Heart left ventricle (tissue), 13 donors: ENCODE measurements around the gene BATF3.

ENCODE experiments used
- POLR2A ChIP-seq, 2 donors: fragments of 450-650 bp; IDR thresholded peaks; one replicate each; pipeline ENCODE4 v1.6.1; 2017; ENCODE audit warnings: antibody characterized with exemption in 2 of 2, mild to moderate bottlenecking in 2 of 2, moderate library complexity in 2 of 2
- TF ChIP-seq, protein P1 (sequence below), 12 donors: fragments of 200-600 bp; sonication (generic) in 4 of 12; IDR thresholded peaks; one replicate each; pipeline versions ENCODE4 v1.5.0 to v1.8.0; 2018 to 2022; ENCODE audit warnings: antibody characterized with exemption in 12 of 12, mild to moderate bottlenecking in 5 of 12
- donor health status: ischemic (EF 13 %, LVEDD 7.1; RV severe dilation, severe dysfunction).
- donor health status: DM: no; HTN: yes; CAD: no.
- donor health status: DM: no; HTN: no; CAD: no.
- donor health status: ischemic (EF 25% LVEDD 6.9; RV normal size, moderate dysfunction).
- donor health status: ischemic (EF 25% LVEDD 5.7; RV mildly dilated, moderate dysfunction).
- donor health status: ischemic (EF 35%, LVEDD 5.7; RV mildly dilated, moderate dysfunction).
- donor health status: nonischemic (EF 11% LVEDD 7.7; RV severe dilation, severe dysfunction).
- donor health status: DM: yes; HTN: yes; CAD: no.
- donor health status: PGD.
- donor health status: ischemic (EF 29% LVEDD 5.4; RV normal size, mild dysfunction).
- donor health status: nonischemic (EF 23%, LVEDD 6.1; RV moderate dilation, normal function).

DNA sequence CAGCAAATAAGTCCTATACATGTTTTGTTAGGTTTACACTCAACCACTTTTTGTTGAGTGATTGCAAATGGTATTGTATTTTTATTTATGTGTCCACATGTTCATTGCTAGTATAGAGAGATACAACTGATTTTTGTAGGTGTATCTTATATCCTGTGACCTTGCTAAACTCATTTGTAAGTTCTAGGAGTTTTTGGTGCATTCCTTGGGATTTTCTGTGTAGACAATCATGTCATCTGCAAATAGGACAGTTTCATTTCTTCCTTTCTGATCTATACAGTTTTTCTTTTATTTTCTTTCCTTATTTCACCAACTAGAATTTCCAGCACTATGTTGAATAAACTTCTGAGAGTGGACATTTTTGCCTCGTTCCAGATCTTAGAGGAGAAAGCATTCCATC lies 16.5 kb upstream of the BATF3 start:
- TF ChIP-seq, protein P1, sequence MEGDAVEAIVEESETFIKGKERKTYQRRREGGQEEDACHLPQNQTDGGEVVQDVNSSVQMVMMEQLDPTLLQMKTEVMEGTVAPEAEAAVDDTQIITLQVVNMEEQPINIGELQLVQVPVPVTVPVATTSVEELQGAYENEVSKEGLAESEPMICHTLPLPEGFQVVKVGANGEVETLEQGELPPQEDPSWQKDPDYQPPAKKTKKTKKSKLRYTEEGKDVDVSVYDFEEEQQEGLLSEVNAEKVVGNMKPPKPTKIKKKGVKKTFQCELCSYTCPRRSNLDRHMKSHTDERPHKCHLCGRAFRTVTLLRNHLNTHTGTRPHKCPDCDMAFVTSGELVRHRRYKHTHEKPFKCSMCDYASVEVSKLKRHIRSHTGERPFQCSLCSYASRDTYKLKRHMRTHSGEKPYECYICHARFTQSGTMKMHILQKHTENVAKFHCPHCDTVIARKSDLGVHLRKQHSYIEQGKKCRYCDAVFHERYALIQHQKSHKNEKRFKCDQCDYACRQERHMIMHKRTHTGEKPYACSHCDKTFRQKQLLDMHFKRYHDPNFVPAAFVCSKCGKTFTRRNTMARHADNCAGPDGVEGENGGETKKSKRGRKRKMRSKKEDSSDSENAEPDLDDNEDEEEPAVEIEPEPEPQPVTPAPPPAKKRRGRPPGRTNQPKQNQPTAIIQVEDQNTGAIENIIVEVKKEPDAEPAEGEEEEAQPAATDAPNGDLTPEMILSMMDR (IDR thresholded peaks at IDR 0.05) = no peak
- TF ChIP-seq POLR2A (IDR thresholded peaks at IDR 0.05) = no peak
